Measurements from ENCODE around the gene TMEM98. TPM values are rescaled to one million over a fixed set of nuclear protein-coding genes. Genes with fewer than 3 reads are reported as not detected.
"Not testable (repeated sequence)": the region's sequence is repeated elsewhere in the genome, so short reads cannot be mapped to it uniquely, and the experiment has no call there.

The TMEM98 gene
- total RNA-seq, 2 donors from 2014 or later: 43.0 to 117 TPM

GRCh38 chr17:32947736-32948135, 19.8 kb downstream of the TMEM98 start:
- H3K36me3 ChIP-seq: no peaks in the 10 kb centered on the region
- peaks cover 0 to 11% of the 10 kb centered on the region in 2 donors for H3K4me1 ChIP-seq
- H3K9me3 ChIP-seq: no peaks in the 10 kb centered on the region
- H3K27me3 ChIP-seq: no peaks in the 10 kb centered on the region
- H3K27ac ChIP-seq: no peak overlapping the region
- TF ChIP-seq CTCF (IDR thresholded peaks at IDR 0.05): no peak
- DNase-seq (ENCODE audit: low spot score): no peak
- H3K4me3 ChIP-seq: no peak overlapping the region

- Histone ChIP-seq H3K4me3 (no peak overlapping the region), H3K9me3 (no peaks in the 10 kb centered on the region), H3K27me3 (no peaks in the 10 kb centered on the region), H3K4me1 (no peaks in the 10 kb centered on the region), H3K27ac (no peak overlapping the region), H3K36me3 (no peaks in the 10 kb centered on the region)
- DNase-seq (ENCODE audit: low spot score): no peak
- TF ChIP-seq CTCF (IDR thresholded peaks at IDR 0.05): no peak
Measured at GRCh38 chr17:32949181-32949580, 21.2 kb downstream of the TMEM98 start.

GRCh38 chr17:32952491-32952890, 24.5 kb downstream of the TMEM98 start:
- not testable (repeated sequence) for H3K27ac ChIP-seq; H3K36me3 ChIP-seq; H3K4me1 ChIP-seq; H3K27me3 ChIP-seq; H3K4me3 ChIP-seq; H3K9me3 ChIP-seq; DNase-seq (ENCODE audit: low spot score)

DNA sequence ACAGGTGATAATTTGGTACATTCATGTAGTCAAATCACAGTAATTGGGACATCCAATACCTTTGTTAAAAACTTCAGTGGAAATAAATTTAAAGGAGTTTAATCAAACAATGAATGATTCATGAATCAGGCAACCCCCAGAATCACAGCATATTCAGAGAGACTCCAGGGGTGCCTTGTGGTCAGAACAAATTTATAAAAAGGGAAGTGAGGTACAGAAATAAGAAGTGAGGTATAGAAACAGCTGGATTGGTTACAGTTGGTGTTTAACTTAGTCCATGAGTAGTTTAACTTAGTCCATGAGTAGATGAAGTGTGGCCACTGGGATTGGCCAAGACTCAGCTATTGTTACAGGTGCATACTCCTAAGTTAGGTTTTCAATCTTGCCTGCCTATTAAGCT, 25.1 kb downstream of the TMEM98 start:
- no peak overlapping the region for H3K4me3 ChIP-seq
- no peaks in the 10 kb centered on the region for H3K36me3 ChIP-seq
- H3K27me3 ChIP-seq: no peaks in the 10 kb centered on the region
- TF ChIP-seq CTCF (IDR thresholded peaks at IDR 0.05): no peak
- no peaks in the 10 kb centered on the region for H3K9me3 ChIP-seq
- H3K4me1 ChIP-seq: no peaks in the 10 kb centered on the region
- no peak overlapping the region for H3K27ac ChIP-seq
- DNase-seq (ENCODE audit: low spot score): no peak

DNA sequence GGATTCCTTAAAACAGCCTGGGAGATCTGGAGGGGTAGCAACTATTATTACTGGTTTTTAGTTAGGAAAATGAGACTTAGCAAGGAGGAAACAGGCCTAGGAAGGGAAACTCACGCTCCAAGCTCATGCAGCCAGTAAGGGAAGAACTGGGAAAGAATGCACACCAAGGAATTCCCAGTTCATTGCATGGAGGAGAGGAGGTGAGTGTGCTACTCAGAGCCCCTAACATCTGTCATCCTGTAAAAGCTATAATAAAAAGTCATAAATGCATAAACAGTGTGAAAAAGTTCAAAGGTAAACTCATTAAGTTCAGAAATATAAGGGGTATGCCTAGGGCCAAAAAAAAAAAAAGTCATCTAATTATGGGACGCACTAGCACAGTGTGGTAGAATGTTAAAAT, 25.9 kb downstream of the TMEM98 start:
- Histone ChIP-seq H3K27ac (no peak overlapping the region), H3K4me3 (no peak overlapping the region), H3K36me3 (no peaks in the 10 kb centered on the region), H3K4me1 (no peaks in the 10 kb centered on the region), H3K27me3 (no peaks in the 10 kb centered on the region), H3K9me3 (no peaks in the 10 kb centered on the region)
- no peak for DNase-seq (ENCODE audit: low spot score)
- no peak for TF ChIP-seq CTCF (IDR thresholded peaks at IDR 0.05)

DNA sequence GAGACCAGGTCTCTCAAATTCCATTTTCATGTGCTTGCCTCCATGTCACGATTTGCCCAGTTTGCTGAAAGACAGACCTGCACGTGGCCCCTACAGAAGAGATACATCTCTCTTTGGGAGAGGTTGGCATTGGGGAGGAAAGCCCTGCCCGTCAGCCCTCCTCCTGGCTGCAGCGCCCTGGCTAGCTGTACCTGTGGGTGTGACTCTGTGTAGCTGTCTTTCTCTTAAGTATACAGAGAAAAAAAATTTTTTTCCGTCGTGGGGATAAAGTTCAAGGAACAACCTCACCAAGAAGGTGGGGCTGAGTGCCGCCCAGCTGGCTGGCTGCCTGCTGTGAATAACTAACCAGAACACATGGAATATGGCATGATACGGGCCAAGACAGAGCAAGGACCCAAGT, 26.5 kb downstream of the TMEM98 start:
- no peaks in the 10 kb centered on the region for H3K27me3 ChIP-seq
- TF ChIP-seq CTCF (IDR thresholded peaks at IDR 0.05): no peak
- H3K27ac ChIP-seq: no peak overlapping the region
- no peak overlapping the region for H3K4me3 ChIP-seq
- H3K36me3 ChIP-seq: no peaks in the 10 kb centered on the region
- H3K9me3 ChIP-seq: no peaks in the 10 kb centered on the region
- no peak for DNase-seq (ENCODE audit: low spot score)
- H3K4me1 ChIP-seq: no peaks in the 10 kb centered on the region

Data from right atrium auricular region (tissue), 2 donors.